Measurements from ENCODE around the gene FAM25C. TPM values are rescaled to one million over a fixed set of nuclear protein-coding genes. Genes with fewer than 3 reads are reported as not detected.

Gene FAM25C
- not detected in 2 replicates for total RNA-seq

GRCh38 chr10:47999691-48000090, at the start of gene FAM25C:
Gene FAM25C, minus strand, starts transcription at chr10:47999791. Its CDS starts 26 bp downstream, at chr10:47999765.

Small RNA genes lying within 50 kb of the gene (small RNA-seq; reads per million reads assigned to genes)
- gene RNA5SP315 = not detected

Other genes with a start within 250 kb of the FAM25C start
- gene SYT15B, start 236.2 kb downstream of the FAM25C start, total RNA-seq = under 0.01 TPM in 2 replicates
- gene NPY4R2, start 81.1 kb downstream of the FAM25C start, total RNA-seq = not detected in 2 replicates

All from thoracic aorta endothelial cell (primary cell).